Measurements from ENCODE around the gene PSTPIP2. TPM values are rescaled to one million over a fixed set of nuclear protein-coding genes. Genes with fewer than 3 reads are reported as not detected.

Gene PSTPIP2
- total and polyA plus RNA-seq, 2 of the 4 experiments (the other 2 are of a cell fraction) = 10.4 to 12.4 TPM

- H3K9me1 ChIP-seq (ENCODE audit: insufficient read depth, low read length) = no peaks in the 10 kb centered on the region
- H3K18ac ChIP-seq (ENCODE audit: low read depth, low read length) = no peak within 1 kb of the TSS
- WGBS, 2 experiments (ENCODE audit: extremely low coverage in 2 of 2, insufficient read length in 1 of 2) = 0% methylated on average over 6 of the region's 57 CpGs; no CpG with 5 or more reads in 1 of the 2 experiments
- peak within 1 kb of the TSS; percentile 81 for H3K27ac ChIP-seq (ENCODE audit: insufficient read depth, low read length)
- peak within 1 kb of the TSS; percentile 77 for H2AK9ac ChIP-seq (replicated peaks; ENCODE audit: low read depth, low read length, poor library complexity)
- peaks cover 11 to 12% of the 10 kb centered on the region in 2 experiments for H3K79me1 ChIP-seq (ENCODE audit: low read depth in 1 of 2, low read length in 2 of 2)
- peak within 1 kb of the TSS; percentile 80 for H3K56ac ChIP-seq (ENCODE audit: extremely low read depth, insufficient read depth, low read length)
- no peaks in the 10 kb centered on the region for H4K20me1 ChIP-seq (ENCODE audit: insufficient read depth, low read length)
- no TSS peak for BruUV-seq (replicated peaks)
- H2AK5ac ChIP-seq (ENCODE audit: low read depth, low read length) = no peak within 1 kb of the TSS
- H2BK20ac ChIP-seq (ENCODE audit: low read depth, low read length) = no peak within 1 kb of the TSS
- H3K4me1 ChIP-seq (ENCODE audit: control insufficient read depth, insufficient read depth, low read length) = no peaks in the 10 kb centered on the region; the same call in 1 of the 2 replicates
- H2BK120ac ChIP-seq (ENCODE audit: low read depth, low read length) = peak within 1 kb of the TSS; percentile 30
- H4K8ac ChIP-seq (ENCODE audit: low read depth in 2 of 2, low read length in 2 of 2) = peak within 1 kb of the TSS; percentile 68 to 85
- dilution Hi-C loops (cut with HindIII; ENCODE audit: low sequenced_read_pairs, unreplicated experiment) = no loop called here
- peak within 1 kb of the TSS; percentile 90 for H3K4me3 ChIP-seq (ENCODE audit: insufficient read depth, low read depth, low read length)
- no peaks in the 10 kb centered on the region for H3K27me3 ChIP-seq (ENCODE audit: control insufficient read depth, insufficient read depth, low read length)
- H3K14ac ChIP-seq (replicated peaks; ENCODE audit: low read depth, low read length) = peak within 1 kb of the TSS; percentile 89
- peak; percentile 99 for ATAC-seq (ENCODE audit: low read depth)
- peak within 1 kb of the TSS; percentile 43; the same call in 1 of the 2 replicates for H4K5ac ChIP-seq (ENCODE audit: low read depth, low read length)
- in situ Hi-C loops (cut with MboI; ENCODE audit: low sequenced_read_pairs) = no loop called here
- peak; percentile 64 for DNase-seq
- peaks cover 4% of the 10 kb centered on the region for H3K36me3 ChIP-seq (ENCODE audit: control insufficient read depth, insufficient read depth, low read length)
- H3K9me3 ChIP-seq (ENCODE audit: control insufficient read depth, insufficient read depth, low read length) = no peaks in the 10 kb centered on the region
- H2BK15ac ChIP-seq (ENCODE audit: low read depth, low read length) = no peak within 1 kb of the TSS
- peak within 1 kb of the TSS; percentile 55; the same call in 1 of the 2 replicates for H4K91ac ChIP-seq (ENCODE audit: insufficient read depth, low read depth, low read length)
- POLR2A ChIA-PET (ENCODE audit: unreplicated experiment) = no interaction called here
- intact Hi-C loops (cut with micrococcal nuclease) = no loop called here
- H3K4me2 ChIP-seq (ENCODE audit: low read depth, low read length) = peak within 1 kb of the TSS; percentile 89
- H3K23ac ChIP-seq (ENCODE audit: low read depth, low read length) = peak within 1 kb of the TSS; percentile 77
- H3K4ac ChIP-seq (ENCODE audit: low read depth, low read length) = peak within 1 kb of the TSS; percentile 63
- H2AFZ ChIP-seq (replicated peaks; ENCODE audit: low read length, poor library complexity) = peak within 1 kb of the TSS; percentile 94
- peak within 1 kb of the TSS; percentile 85 for H3K9ac ChIP-seq (ENCODE audit: low read depth, low read length)
- TF ChIP-seq MAZ (IDR thresholded peaks at IDR 0.05; ENCODE audit: borderline replicate concordance, low read depth, low read length) = peak; percentile 62; the same call in 1 of the 2 replicates
- no peak for TF ChIP-seq BHLHE40 (IDR thresholded peaks at IDR 0.05; ENCODE audit: low read depth, low read length)
- CTCF ChIA-PET = no interaction called here
- H2BK5ac ChIP-seq (ENCODE audit: low read depth, low read length, poor library complexity, severe bottlenecking) = peak within 1 kb of the TSS; percentile 62
Measured at GRCh38 chr18:46104128-46104911, 32.3 kb upstream of the PSTPIP2 start, which contains the start of gene HAUS1. Gene HAUS1, plus strand, starts transcription at chr18:46104385. Its CDS starts 27 bp downstream, at chr18:46104412.

All from IMR-90 (cell line).